SK-N-SH (cell line): Measurements from ENCODE around the gene ATE1.

Experiments
- CHD2 ChIP-seq: fragments of 150-350 bp; IDR thresholded peaks from 2 replicates; pipeline ENCODE4 v1.6.1; 2018; ENCODE audit warnings: low read length; ENCODE audit not compliant: partially characterized antibody
- ELF1 ChIP-seq: IDR thresholded peaks from 2 replicates; pipeline ENCODE4 v1.4.0; 2012
- EP300 ChIP-seq, 2 experiments: IDR thresholded peaks; 2 replicates each; pipeline versions ENCODE4 v1.4.0 to v1.6.1; 2012; ENCODE audit warnings: borderline replicate concordance in 1 of 2, low read depth in 1 of 2, low read length in 1 of 2
- EZH2phosphoT487 ChIP-seq: fragments of 200-600 bp; sonication (generic); IDR thresholded peaks from 2 replicates; pipeline ENCODE4 v1.6.1; 2017; ENCODE audit warnings: low read depth, mixed run types, mild to moderate bottlenecking, antibody characterized with exemption, moderate library complexity, borderline replicate concordance
- FOXJ3 ChIP-seq: sonication (generic); formaldehyde crosslinking; IDR thresholded peaks from 2 replicates; pipeline ENCODE4 v1.5.1; 2020; ENCODE audit warnings: mild to moderate bottlenecking, missing genetic modification reagents
- GATA2 ChIP-seq: sonication (generic); formaldehyde crosslinking; IDR thresholded peaks from 2 replicates; pipeline ENCODE4 v1.5.0; 2020; ENCODE audit warnings: mild to moderate bottlenecking, missing genetic modification reagents
- MEF2A ChIP-seq: IDR thresholded peaks from 2 replicates; pipeline ENCODE4 v1.4.0; 2012; ENCODE audit warnings: low read depth, borderline replicate concordance
- MXI1 ChIP-seq: IDR thresholded peaks from 2 replicates; pipeline ENCODE4 v1.6.1; 2012; ENCODE audit warnings: mild to moderate bottlenecking, low read depth, low read length, improper control_type of control experiment
- RAD21 ChIP-seq: IDR thresholded peaks from 2 replicates; pipeline ENCODE4 v1.6.1; 2012; ENCODE audit warnings: mild to moderate bottlenecking, low read length
- TAF1 ChIP-seq: IDR thresholded peaks from 2 replicates; pipeline ENCODE4 v1.6.1; 2012; ENCODE audit warnings: low read depth, mild to moderate bottlenecking, low read length, moderate library complexity, borderline replicate concordance
- TF ChIP-seq, protein P1 (sequence below): fragments of 200-600 bp; sonication (generic); IDR thresholded peaks from 2 replicates; pipeline ENCODE4 v1.6.1; 2017; ENCODE audit warnings: antibody characterized with exemption, mild to moderate bottlenecking, moderate library complexity
- TF ChIP-seq, protein P2 (sequence below): IDR thresholded peaks from 2 replicates; pipeline ENCODE4 v1.6.1; 2012; ENCODE audit warnings: mild to moderate bottlenecking, low read depth, low read length, moderate library complexity
- TF ChIP-seq, protein P3 (sequence below): IDR thresholded peaks from 2 replicates; pipeline ENCODE4 v1.4.0; 2012; ENCODE audit warnings: low read depth, borderline replicate concordance
- TF ChIP-seq, protein P4 (sequence below): IDR thresholded peaks from 2 replicates; pipeline ENCODE4 v1.4.0; 2012; ENCODE audit warnings: low read depth

DNA sequence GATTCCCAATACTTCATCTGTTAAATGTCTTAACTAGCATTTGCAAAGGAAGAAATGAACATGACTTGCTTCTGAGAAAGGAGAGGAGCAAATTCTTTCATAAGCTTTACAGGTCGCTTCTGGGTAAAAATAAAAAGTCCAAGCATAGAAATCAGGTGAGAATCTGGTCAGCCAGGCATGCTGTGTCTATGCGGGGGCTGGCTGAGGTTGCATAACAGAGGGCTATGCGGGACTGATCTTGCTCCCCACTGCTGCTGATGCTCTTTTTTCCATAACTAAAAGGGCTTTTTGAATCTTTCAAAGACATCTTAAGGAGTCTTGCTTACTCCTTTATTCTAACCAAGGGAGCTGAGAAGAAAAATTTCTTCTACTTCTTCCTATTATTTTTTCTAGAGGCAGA lies 236.9 kb downstream of the ATE1 start:
- TF ChIP-seq, protein P1, sequence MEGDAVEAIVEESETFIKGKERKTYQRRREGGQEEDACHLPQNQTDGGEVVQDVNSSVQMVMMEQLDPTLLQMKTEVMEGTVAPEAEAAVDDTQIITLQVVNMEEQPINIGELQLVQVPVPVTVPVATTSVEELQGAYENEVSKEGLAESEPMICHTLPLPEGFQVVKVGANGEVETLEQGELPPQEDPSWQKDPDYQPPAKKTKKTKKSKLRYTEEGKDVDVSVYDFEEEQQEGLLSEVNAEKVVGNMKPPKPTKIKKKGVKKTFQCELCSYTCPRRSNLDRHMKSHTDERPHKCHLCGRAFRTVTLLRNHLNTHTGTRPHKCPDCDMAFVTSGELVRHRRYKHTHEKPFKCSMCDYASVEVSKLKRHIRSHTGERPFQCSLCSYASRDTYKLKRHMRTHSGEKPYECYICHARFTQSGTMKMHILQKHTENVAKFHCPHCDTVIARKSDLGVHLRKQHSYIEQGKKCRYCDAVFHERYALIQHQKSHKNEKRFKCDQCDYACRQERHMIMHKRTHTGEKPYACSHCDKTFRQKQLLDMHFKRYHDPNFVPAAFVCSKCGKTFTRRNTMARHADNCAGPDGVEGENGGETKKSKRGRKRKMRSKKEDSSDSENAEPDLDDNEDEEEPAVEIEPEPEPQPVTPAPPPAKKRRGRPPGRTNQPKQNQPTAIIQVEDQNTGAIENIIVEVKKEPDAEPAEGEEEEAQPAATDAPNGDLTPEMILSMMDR = no peak
- TF ChIP-seq EZH2phosphoT487 (no peak), TAF1 (no peak), CHD2 (no peak), RAD21 (no peak), FOXJ3 (CRISPR knock-in tag) (no peak), MEF2A (no peak), ELF1 (no peak), GATA2 (CRISPR knock-in tag) (no peak), EP300 (IDR thresholded peaks at IDR 0.05; ENCODE audit: borderline replicate concordance in 1 of 2, low read depth in 1 of 2, low read length in 1 of 2) (no peak), MXI1 (no peak)
- TF ChIP-seq, protein P2, sequence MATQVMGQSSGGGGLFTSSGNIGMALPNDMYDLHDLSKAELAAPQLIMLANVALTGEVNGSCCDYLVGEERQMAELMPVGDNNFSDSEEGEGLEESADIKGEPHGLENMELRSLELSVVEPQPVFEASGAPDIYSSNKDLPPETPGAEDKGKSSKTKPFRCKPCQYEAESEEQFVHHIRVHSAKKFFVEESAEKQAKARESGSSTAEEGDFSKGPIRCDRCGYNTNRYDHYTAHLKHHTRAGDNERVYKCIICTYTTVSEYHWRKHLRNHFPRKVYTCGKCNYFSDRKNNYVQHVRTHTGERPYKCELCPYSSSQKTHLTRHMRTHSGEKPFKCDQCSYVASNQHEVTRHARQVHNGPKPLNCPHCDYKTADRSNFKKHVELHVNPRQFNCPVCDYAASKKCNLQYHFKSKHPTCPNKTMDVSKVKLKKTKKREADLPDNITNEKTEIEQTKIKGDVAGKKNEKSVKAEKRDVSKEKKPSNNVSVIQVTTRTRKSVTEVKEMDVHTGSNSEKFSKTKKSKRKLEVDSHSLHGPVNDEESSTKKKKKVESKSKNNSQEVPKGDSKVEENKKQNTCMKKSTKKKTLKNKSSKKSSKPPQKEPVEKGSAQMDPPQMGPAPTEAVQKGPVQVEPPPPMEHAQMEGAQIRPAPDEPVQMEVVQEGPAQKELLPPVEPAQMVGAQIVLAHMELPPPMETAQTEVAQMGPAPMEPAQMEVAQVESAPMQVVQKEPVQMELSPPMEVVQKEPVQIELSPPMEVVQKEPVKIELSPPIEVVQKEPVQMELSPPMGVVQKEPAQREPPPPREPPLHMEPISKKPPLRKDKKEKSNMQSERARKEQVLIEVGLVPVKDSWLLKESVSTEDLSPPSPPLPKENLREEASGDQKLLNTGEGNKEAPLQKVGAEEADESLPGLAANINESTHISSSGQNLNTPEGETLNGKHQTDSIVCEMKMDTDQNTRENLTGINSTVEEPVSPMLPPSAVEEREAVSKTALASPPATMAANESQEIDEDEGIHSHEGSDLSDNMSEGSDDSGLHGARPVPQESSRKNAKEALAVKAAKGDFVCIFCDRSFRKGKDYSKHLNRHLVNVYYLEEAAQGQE = no peak
- TF ChIP-seq, protein P3, sequence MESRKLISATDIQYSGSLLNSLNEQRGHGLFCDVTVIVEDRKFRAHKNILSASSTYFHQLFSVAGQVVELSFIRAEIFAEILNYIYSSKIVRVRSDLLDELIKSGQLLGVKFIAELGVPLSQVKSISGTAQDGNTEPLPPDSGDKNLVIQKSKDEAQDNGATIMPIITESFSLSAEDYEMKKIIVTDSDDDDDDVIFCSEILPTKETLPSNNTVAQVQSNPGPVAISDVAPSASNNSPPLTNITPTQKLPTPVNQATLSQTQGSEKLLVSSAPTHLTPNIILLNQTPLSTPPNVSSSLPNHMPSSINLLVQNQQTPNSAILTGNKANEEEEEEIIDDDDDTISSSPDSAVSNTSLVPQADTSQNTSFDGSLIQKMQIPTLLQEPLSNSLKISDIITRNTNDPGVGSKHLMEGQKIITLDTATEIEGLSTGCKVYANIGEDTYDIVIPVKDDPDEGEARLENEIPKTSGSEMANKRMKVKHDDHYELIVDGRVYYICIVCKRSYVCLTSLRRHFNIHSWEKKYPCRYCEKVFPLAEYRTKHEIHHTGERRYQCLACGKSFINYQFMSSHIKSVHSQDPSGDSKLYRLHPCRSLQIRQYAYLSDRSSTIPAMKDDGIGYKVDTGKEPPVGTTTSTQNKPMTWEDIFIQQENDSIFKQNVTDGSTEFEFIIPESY = no peak
- TF ChIP-seq, protein P4, sequence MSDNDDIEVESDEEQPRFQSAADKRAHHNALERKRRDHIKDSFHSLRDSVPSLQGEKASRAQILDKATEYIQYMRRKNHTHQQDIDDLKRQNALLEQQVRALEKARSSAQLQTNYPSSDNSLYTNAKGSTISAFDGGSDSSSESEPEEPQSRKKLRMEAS = no peak
